Renal pelvis (tissue), 4 donors: ENCODE data around the gene F8. TPM values are rescaled to one million over a fixed set of nuclear protein-coding genes. Genes with fewer than 3 reads are reported as not detected.
"Not testable (repeated sequence)": the region's sequence is repeated elsewhere in the genome, so short reads cannot be mapped to it uniquely, and the experiment has no call there.

ENCODE experiments used
- DNase-seq: peaks from one replicate; pipeline ENCODE4 v3.0.0-alpha.2; 2013
- polyA plus RNA-seq, 3 donors: library from polyadenylated mRNA; unstranded; fragments of 120-200 nt; gene quantifications; one replicate each; pipeline ENCODE4 v1.2.1, GENCODE V29; 2013; ENCODE audit not compliant: insufficient read length in 3 of 3

The F8 gene
- polyA plus RNA-seq, 3 donors = 12.0 to 14.2 (median 13.3) TPM

DNA sequence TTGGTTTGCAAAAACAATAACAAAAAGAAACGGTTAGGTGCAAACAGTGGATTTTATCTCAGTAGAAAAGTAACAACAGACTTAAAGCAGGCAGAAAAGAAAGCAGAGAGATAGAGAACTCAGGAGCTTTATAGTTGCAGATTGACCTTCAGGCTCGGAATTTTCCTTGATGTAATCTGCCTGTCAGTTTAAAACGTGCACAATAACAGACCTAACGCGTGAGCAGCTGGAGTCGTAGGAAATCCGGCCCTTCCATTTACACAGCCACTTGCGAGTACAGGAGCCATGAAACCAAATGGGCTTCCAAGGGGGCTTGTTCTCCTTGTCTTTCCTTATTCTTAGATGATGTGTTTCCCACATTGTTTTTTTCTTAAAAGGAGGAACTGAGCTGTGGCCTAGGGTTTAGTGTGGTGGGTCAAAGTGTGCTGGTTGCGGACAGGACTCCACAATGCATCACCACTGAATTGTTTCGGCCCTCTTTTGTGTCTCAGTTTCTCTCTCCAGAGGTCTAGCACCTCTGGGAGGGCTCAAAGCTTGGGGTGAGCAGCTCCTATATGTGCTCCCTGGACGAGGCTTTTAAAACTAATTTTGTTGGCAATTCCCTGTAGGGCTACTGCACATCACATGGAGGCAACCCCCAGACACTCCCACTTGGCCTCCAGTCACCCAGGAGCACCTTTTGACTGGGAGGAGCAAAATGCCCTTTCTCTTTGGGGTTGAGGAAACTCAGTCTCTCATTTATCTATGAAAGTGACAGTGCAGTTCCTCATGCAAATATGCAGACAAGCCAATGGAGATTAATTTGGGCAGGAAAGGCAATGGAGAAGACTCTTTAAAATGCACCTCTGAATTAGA, 203.4 kb downstream of the F8 start:
- no peak for DNase-seq

DNA sequence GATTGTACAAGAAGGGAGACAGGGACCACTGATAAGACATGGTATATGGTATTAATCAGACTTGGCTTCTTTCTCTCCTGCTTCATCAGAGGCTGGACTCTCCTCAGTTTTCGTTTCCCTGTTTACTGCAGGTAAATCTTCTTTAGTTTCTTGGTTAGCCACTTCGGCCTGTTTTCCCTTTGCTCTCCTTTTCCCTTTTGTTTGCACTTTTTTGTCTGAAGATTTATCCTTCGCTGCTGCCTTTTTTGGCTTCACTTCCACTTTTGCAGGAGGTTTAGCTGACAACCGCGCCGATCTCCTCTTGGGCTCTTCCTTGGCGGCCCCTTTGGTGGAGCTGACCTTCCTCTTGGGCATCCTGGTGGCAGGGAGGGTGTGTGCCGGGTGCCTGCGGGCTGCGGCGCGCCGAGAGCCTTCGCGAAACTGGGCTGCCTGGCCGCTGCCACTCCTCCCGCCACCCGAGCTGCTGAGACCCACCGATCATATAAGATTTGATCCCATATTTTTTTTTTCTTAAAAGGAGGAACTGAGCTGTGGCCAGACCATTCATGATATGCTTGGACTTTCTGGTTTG, 205.4 kb downstream of the F8 start:
- DNase-seq = not testable (repeated sequence)

- DNase-seq = not testable (repeated sequence)
These were observed 206.1 kb downstream of the F8 start for GRCh38 chrX:154816326-154816898.

DNA sequence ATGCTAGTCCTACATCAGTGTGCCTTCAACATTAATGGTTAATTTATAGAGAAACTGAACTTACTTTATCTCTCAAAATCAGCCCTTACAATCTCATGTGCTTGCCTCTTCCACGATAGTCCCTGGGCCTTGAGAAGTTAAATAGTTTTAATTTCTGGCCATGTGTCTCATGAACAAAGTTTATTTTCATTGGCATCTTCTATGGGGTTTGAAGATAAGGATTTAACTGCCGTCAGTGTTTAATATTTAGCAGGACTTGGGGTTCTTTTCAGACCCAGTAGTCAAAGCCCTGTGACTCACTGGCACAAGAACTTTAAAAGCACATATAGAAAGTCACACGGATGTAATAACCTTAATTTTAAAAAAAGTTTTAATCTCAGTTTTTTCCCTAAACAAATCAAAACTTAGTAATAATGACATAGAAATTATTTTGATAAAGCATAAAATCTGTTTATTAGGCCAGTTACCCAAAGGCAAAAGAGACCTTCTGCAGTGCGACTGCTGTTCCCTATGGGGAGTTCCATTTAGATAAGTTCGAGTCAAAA, 207.2 kb downstream of the F8 start:
- no peak for DNase-seq

- no peak for DNase-seq
These were observed 208.7 kb downstream of the F8 start for GRCh38 chrX:154813801-154814200.

DNA sequence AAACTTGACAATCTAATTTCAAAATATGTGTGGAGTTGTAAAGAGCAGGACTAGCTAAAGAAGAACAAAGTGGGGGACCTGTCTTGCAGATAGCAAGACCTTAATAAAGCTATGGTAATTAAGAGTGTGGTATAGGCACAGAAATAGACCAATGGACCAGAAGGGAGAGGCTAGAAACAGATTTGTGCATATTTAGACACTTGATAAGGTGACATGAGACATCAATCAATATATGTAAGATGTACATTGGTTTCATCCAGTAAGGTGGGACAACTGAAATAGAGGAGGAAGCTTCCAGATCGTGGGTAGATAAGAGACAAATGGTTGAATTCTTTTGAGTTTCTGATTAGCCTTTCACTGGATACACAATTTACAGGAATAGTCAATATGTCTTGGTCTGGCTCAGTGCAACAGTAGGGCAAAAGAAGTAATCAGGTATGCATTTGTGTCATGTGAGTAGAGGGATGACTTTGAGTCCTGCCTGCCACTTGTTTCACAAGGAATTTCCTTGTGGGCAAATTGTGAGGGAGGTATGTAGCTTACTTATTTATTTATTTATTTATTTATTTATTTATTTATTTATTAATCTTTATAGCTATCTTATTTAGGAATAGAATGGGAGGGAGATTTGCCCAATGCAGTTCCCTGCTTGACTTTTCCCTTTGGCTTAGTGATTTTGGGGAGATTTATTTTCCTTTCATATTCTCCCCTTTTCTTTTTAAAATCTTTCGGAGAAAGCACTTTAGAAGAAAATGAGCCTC, 210.0 kb downstream of the F8 start:
- DNase-seq = no peak

- DNase-seq = no peak
These were observed 212.4 kb downstream of the F8 start for GRCh38 chrX:154809939-154810665.

GRCh38 chrX:154806837-154807501, 215.6 kb downstream of the F8 start:
- DNase-seq = no peak

DNA sequence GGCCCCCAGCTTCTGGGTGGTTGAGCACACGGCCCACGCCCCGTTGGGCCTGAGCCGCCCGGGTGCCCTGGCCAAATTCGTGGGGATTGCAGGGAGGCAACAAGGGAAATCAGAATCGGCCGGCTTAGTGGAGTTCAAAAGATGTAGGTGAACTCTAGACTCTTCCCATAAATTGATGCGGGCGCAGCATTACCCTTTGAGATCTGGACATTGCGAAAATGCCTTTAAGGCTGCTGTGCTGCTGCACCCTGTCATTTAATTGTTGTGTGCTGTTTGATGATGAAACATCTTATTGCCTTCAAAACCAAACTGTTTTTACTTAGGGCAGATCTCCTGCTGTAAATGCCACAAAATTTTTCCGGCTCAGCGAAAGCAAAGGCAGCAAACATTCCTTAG, 216.8 kb downstream of the F8 start:
- no peak for DNase-seq

GRCh38 chrX:154804957-154805695, 217.4 kb downstream of the F8 start, which contains the start of gene MPP1:
Gene MPP1 (minus strand): TSS chrX:154805485. CDS start chrX:154805373, 112 bp downstream.
- peak; percentile 61 for DNase-seq

DNA sequence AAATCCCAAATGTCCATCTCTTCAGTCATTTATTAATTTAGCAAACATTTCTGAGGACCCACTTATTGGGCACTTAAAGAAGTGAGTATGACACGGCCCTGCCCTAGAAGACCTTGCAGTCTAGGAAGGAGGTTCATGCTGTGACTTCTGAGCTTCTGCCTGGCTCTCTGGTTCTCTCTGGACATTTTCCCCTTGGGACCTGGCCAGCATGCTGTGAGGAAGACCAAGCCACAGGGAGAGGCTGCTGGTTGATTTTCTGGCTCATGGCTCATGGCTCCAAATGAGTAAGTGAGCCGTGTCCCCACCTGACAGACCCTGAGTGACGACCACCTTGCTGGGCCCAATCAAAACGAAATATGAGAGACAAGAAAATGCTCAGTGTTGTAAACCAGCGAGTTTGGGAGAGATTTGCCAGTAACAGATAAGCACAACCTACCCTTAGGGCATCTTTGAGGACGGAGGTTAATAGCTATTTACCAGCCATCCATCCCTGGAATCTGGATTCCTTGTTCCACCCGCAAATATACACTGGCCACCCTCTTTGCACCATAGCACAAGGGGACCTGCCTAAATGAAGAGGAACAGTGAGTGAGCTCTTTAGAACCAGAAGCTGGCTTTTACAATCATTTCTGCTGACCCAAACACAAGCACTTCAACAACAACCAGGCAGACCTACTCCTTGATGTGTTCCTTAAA, 218.1 kb downstream of the F8 start:
- no peak for DNase-seq

GRCh38 chrX:154802947-154803346, 219.6 kb downstream of the F8 start:
- DNase-seq = no peak

DNA sequence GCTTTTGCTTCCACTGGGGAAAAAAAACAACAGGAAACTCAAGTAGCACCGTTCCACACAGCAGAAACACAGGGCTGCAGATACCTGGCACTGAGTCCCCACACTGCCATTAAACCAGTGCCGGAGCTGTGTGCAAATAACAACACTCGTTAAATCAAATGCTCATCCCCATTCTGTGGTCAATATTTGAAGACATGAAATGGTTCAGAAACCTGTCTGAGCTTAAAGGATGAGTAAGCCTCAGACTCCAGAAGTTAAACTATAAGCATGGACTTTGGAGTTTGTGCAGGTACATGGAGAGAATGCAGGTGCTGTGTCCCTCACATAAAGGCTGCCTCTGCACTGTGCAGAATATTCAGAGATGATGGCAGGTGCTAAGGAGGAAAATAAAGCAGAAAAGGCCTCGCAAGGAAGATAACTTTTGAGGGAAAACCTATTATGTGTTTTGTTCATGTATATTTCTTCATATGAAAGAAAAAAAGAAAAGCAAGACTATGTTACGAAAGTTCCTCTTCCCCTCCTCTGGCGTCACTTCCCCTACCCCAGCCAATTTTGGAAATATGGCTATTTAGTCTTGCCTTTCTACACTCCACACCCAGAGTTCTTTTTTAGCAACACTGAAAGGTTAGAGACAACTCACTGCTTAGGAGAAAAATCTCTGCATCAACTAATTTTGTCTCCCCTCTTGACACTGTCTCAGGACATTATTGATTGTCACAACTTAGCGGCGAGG, 221.9 kb downstream of the F8 start:
- no peak for DNase-seq

GRCh38 chrX:154799556-154800348, 222.8 kb downstream of the F8 start:
- DNase-seq = no peak

- DNase-seq = no peak
These were observed 225.5 kb downstream of the F8 start for GRCh38 chrX:154797006-154797405.

DNA sequence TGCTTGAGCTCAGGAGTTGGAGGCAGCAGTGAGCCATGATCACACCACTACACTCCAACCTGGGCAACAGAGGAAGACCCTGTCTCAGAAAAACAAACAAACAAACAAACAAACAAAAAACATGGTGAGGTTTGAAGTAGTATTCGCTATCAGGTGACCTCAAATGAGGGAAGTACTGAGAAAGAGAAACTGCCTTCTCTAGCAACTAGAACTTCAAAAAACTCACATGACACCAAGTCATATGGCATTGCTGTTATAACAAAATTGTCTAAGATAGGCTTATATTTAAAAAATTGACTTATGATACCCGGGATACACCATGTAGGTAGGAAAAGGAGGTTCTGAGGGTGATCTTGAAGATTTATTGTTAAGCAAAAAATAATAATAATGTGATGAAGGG, 227.5 kb downstream of the F8 start:
- DNase-seq = no peak

DNA sequence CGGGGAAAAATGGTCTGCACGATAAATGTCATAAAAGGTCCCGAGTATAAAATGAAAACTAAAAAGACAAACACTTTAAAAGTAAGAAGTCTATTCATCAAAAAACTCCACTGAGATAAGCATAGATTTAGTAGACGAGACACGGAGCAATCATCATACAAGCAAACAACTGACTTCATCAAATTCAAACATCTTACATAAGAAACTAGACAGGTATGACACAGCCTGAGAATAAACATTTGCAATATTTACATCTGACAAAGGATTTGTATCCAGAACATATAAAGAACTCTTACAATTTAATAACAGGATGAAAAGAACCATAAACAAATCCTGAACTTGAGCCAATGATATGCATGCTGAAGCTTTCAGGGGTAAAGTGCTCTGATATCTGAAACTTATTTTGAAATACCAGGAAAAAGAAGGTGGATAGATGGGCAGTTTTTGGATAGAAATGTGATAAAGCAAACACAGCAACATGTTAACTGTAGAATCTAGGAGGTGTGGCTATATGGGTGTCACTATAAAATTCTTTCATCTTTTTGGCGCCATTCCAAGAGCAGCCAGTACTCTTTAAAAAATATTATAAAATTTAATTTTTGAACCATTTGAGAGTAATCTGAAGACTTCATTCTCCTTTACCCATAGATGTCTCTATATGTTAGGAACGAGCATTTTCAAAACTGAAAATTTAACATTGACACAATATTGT, 229.3 kb downstream of the F8 start:
- no peak for DNase-seq
